Measurements from ENCODE around the gene AUP1.

Gene AUP1

GRCh38 chr2:74504591-74504990 lies 24.9 kb downstream of the AUP1 start:
- Histone ChIP-seq H3K36me3 (ENCODE audit: low read length) (no peaks in the 10 kb centered on the region), H2AFZ (ENCODE audit: low read depth, low read length, severe bottlenecking) (no peak overlapping the region), H3K27me3 (ENCODE audit: low read length) (no peaks in the 10 kb centered on the region), H3K9me2 (replicated peaks; ENCODE audit: insufficient read depth, low read length) (no peaks in the 10 kb centered on the region), H4K20me1 (ENCODE audit: low read depth, low read length) (no peaks in the 10 kb centered on the region), H3K4me2 (ENCODE audit: low read depth, low read length, poor library complexity, severe bottlenecking) (no peak overlapping the region), H3F3A (ENCODE audit: insufficient read depth) (peaks cover 4% of the 10 kb centered on the region; the same call in 1 of the 2 replicates), H3K79me2 (ENCODE audit: insufficient read depth, low read length) (0 out of 2 replicates have a peak, but pooled peaks cover 3% of the 10 kb centered on the region), H3K4me3 (ENCODE audit: insufficient read depth, low read length, poor library complexity, severe bottlenecking) (no peak overlapping the region), H3K9ac (ENCODE audit: low read length) (no peak overlapping the region), H3K27ac (ENCODE audit: low read depth, low read length) (no peak overlapping the region), H3K9me3 (ENCODE audit: insufficient read depth, low read length) (no peaks in the 10 kb centered on the region)
- no peak for TF ChIP-seq CTCF (IDR thresholded peaks at IDR 0.05; ENCODE audit: insufficient read depth, low read length, poor library complexity, severe bottlenecking)
- no peak for TF ChIP-seq EZH2phosphoT487 (conservative IDR thresholded peaks at IDR 0.05; ENCODE audit: low read length)

GRCh38 chr2:74503506-74504475 lies 25.7 kb downstream of the AUP1 start:
- TF ChIP-seq CTCF (IDR thresholded peaks at IDR 0.05; ENCODE audit: insufficient read depth, low read length, poor library complexity, severe bottlenecking) (no peak), EZH2phosphoT487 (conservative IDR thresholded peaks at IDR 0.05; ENCODE audit: low read length) (no peak)
- no peaks in the 10 kb centered on the region for H4K20me1 ChIP-seq (ENCODE audit: low read depth, low read length)
- H2AFZ ChIP-seq (ENCODE audit: low read depth, low read length, severe bottlenecking), result no peak overlapping the region
- no peaks in the 10 kb centered on the region for H3K27me3 ChIP-seq (ENCODE audit: low read length)
- H3K9me3 ChIP-seq (ENCODE audit: insufficient read depth, low read length), result no peaks in the 10 kb centered on the region
- H3K79me2 ChIP-seq (ENCODE audit: insufficient read depth, low read length), result 0 out of 2 replicates have a peak, but pooled peaks cover 3% of the 10 kb centered on the region
- H3K9ac ChIP-seq (ENCODE audit: low read length), result peak overlapping the region; percentile 42
- H3K27ac ChIP-seq (ENCODE audit: low read depth, low read length), result no peak overlapping the region
- H3K4me2 ChIP-seq (ENCODE audit: low read depth, low read length, poor library complexity, severe bottlenecking), result peak overlapping the region; percentile 47
- no peak overlapping the region for H3K4me3 ChIP-seq (ENCODE audit: insufficient read depth, low read length, poor library complexity, severe bottlenecking)
- H3K36me3 ChIP-seq (ENCODE audit: low read length), result no peaks in the 10 kb centered on the region
- H3F3A ChIP-seq (ENCODE audit: insufficient read depth), result no peaks in the 10 kb centered on the region
- H3K9me2 ChIP-seq (replicated peaks; ENCODE audit: insufficient read depth, low read length), result no peaks in the 10 kb centered on the region

GRCh38 chr2:74502720-74503505 lies 26.6 kb downstream of the AUP1 start:
- no peaks in the 10 kb centered on the region for H3K27me3 ChIP-seq (ENCODE audit: low read length)
- 0 out of 2 replicates have a peak, but pooled peaks have one; percentile 31 for TF ChIP-seq EZH2phosphoT487 (conservative IDR thresholded peaks at IDR 0.05; ENCODE audit: low read length)
- peak; percentile 21 for TF ChIP-seq CTCF (IDR thresholded peaks at IDR 0.05; ENCODE audit: insufficient read depth, low read length, poor library complexity, severe bottlenecking)
- H3K27ac ChIP-seq (ENCODE audit: low read depth, low read length), result no peak overlapping the region
- peak overlapping the region; percentile 52 for H2AFZ ChIP-seq (ENCODE audit: low read depth, low read length, severe bottlenecking)
- H4K20me1 ChIP-seq (ENCODE audit: low read depth, low read length), result no peaks in the 10 kb centered on the region
- no peaks in the 10 kb centered on the region for H3F3A ChIP-seq (ENCODE audit: insufficient read depth)
- H3K79me2 ChIP-seq (ENCODE audit: insufficient read depth, low read length), result 0 out of 2 replicates have a peak, but pooled peaks cover 3% of the 10 kb centered on the region
- H3K4me3 ChIP-seq (ENCODE audit: insufficient read depth, low read length, poor library complexity, severe bottlenecking), result peak overlapping the region; percentile 30
- peak overlapping the region; percentile 42 for H3K9ac ChIP-seq (ENCODE audit: low read length)
- no peaks in the 10 kb centered on the region for H3K9me3 ChIP-seq (ENCODE audit: insufficient read depth, low read length)
- H3K9me2 ChIP-seq (replicated peaks; ENCODE audit: insufficient read depth, low read length), result no peaks in the 10 kb centered on the region
- H3K36me3 ChIP-seq (ENCODE audit: low read length), result no peaks in the 10 kb centered on the region
- peak overlapping the region; percentile 47 for H3K4me2 ChIP-seq (ENCODE audit: low read depth, low read length, poor library complexity, severe bottlenecking)
